ENCODE measurements around the gene ALX4.

DNA sequence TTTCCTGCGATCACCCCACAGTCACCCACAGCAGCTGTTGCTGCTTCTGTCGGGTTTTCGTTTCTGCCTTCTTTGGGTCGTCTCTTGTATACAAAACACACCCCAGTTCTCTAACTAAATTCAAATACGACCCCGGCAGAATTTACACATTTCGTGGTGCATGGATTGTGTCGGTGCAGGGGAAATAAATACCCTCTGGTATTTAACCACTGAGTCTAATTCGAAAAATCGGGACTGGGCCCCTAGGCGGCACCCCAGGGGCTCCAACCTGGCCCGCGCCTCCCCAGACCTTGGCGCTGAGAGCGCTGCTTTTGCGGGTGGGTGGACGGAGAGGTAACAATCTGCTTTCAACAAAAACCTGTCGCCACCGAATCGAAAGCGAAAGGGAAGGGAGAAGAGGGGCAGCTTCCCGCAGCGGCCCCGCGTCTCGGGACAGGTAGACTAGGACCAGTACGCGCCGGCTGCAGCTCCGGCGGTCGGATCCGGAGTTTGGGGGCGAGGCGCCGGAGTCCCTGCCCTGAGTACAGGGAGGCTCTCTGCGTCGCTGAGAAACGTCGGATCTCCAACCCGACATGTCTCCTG, 4.4 kb downstream of the ALX4 start:
- no peak for TF ChIP-seq EZH2phosphoT487 (IDR thresholded peaks at IDR 0.05; ENCODE audit: low read depth)
- TF ChIP-seq, protein P1, sequence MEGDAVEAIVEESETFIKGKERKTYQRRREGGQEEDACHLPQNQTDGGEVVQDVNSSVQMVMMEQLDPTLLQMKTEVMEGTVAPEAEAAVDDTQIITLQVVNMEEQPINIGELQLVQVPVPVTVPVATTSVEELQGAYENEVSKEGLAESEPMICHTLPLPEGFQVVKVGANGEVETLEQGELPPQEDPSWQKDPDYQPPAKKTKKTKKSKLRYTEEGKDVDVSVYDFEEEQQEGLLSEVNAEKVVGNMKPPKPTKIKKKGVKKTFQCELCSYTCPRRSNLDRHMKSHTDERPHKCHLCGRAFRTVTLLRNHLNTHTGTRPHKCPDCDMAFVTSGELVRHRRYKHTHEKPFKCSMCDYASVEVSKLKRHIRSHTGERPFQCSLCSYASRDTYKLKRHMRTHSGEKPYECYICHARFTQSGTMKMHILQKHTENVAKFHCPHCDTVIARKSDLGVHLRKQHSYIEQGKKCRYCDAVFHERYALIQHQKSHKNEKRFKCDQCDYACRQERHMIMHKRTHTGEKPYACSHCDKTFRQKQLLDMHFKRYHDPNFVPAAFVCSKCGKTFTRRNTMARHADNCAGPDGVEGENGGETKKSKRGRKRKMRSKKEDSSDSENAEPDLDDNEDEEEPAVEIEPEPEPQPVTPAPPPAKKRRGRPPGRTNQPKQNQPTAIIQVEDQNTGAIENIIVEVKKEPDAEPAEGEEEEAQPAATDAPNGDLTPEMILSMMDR (IDR thresholded peaks at IDR 0.05; ENCODE audit: low read depth, low read length): no peak
